Measurements from ENCODE around the gene DNM1.
A peak's percentile ranks its signal among the peaks of the same experiment; 100 is the strongest.

DNM1 gene

DNA sequence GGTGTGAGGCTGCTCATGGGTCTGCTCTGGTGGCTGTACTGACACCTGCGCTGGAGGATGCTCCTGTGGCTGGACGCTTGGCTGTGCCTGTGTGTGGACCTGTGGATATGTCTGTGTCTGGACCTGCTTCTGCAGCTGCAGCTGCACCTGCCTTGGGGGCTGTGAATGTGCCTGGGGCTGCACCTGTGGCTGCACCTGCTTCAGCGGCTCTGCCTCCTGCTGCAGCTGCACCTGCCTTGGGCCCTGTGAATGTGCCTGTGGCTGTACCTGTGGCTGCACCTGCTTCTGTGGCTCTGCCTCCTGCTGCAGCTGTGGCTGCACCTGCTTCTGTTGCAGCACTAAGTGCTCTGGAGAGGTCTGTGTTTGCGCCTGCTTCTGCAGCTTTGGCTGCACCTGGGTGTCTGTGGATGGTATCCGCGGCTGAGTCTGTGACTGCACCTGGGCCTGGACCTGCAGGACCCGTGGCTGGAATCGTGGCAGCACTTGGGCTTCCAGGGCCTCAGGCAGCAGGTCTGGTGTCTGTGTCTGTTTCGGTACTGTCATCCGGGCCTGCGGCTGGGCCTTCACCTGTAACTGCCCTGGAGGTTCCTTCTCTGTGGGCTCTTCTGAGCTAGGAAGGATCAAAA lies 24.3 kb upstream of the DNM1 start:
- no peak for DNase-seq

DNA sequence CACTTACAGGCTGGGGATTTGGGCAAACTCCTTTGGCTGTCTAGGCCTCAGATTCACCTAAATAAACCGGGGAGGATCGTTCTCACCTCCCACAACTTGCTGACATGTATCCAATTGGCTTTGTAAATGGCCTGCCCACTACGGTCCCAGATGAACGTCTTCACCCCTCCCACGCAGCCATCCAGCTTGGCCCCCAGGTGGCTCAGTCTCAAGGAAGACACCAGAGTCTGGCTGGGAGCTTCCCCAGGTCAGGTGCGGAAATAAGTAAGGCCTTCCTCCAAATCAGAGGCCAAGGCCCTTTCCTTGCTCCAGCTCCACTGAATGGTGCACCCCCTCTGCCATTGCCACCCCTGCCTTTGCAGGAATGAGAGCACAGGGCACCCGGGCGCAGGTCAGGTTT lies 23.2 kb upstream of the DNM1 start:
- no peak for DNase-seq

DNA sequence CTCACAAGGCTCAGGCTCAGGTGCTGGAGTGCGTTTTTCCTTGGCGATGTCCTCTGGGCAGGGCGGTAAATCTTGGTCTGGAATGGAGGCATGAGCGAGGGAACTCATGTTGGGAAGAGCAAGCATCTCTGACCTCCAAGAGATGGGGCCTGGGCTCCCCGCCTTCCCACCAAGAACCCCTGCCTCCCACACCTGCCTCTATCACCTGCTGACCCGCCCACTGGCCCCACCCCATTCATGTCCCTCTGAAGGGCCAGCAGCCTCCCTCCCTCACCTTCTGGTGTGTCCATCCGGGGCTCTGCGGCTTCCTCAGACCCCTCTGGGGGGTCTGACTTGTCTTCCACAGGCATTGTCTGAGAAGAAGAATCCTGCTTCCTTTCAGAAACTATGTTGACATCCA lies 22.7 kb upstream of the DNM1 start:
- DNase-seq = no peak

DNA sequence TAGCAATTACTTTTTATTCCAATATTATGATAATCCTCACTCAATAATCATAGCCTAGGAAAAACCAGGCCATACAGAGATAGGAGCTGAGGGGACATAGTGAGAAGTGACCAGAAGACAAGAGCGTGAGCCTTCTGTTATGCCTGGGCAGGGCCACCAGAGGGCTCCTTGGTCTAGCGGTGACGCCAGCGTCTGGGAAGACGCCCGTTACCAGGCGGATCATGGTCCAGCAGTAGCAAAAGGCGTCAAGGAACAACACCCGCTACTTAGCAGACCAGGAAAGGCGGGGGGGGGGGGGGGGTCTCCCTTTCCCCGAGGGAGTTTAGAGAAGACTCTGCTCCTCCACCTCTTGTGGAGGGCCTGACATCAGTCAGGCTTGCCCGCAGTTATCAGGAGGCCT lies 21.7 kb upstream of the DNM1 start:
- peak; percentile 30 for DNase-seq

DNA sequence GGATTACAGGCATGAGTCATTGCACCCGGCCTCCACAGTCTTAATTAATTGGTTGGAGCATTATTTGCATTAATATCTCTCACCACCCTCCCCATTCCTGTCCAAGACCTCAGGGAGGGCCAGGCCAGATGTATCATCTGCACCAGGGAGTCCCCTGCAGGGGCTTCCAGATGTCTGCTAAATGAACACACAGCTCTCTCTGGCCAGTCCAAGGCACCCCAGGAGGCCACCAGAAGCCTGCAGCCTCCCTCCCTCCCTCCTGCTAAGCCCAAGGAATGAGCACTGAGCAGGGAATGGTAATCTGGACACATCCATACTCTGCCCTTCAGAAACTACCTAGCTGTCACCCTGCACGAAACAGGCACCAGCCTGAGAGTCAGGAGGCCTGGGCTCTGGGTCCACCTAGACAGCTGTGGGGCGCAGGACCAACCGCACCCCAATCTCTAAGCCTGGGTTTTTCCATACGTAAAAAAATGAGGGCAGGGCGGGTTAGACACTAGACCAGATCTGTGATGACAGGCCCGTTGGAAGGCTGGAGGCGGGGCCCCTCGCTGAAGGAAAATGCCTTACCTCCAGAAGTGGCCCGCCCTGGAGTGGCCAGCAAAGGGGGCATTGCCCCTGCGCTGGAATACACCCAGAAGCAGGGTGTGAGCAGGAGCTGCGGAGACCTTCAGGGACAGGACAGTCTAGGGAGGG lies 20.1 kb upstream of the DNM1 start:
- DNase-seq = no peak

DNA sequence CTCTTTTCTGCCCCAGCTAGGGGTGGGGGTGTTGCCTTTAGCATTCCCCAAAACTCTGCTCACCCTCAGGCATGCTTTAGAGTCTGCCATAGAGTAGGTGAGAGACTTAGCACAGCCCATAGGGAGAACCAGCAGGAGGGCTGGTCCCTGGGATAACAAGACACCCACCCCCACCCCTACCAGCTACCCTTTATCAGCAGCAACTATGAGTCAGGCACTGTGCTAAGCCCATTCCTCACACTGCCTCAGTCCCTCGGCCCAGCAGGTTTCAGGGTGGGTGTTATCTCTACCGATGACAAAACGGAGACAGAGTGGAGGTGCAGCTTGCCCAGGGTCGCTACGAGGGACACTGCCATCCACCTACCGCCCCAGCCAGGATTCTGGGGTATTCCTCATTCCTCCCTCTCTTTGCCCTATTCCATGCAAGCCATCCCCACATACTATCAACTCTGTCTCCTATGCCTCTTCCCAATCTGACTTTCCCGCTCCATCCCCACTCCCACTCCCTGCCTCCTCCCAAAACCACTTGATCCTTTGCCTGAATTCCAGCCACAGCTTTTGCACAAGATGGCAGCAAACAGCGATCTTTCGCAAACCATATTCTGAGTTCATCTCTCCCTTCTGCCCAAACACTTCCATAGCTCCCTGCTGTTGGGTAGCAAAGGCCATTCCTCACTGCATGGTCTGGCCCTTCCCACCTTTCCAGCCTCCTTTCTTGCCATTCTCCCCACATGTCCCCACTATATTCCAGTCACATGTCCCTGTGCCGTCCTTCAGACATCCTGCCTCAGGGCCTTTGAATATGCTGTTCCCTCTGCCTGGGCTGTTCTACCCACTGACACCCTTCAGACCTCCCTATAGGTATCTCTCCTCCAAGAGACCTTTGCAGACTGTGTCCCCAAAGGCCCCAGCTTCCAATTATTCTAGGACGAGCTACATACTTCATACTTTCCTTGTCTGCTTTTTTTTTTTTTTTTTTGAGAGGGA lies 16.9 kb upstream of the DNM1 start:
- no peak for DNase-seq

DNA sequence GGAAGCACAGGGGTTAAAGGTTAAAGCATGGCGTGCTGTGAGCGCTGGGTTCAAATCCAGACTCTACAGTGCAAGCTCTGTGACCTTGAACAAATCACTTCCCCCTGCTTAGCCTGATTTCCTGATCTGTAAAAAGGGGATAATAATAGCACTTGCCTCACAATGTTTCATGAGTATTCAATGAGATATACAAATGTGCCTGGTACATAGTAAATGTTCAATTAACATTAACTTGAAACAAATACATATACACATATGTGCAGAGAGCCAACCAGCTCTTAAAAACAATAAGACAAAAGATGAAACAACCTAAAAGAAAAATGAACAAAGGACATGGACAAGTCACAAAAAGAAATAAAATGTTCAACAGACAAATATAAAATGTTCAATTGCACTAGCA lies 15.8 kb upstream of the DNM1 start:
- DNase-seq = no peak

DNA sequence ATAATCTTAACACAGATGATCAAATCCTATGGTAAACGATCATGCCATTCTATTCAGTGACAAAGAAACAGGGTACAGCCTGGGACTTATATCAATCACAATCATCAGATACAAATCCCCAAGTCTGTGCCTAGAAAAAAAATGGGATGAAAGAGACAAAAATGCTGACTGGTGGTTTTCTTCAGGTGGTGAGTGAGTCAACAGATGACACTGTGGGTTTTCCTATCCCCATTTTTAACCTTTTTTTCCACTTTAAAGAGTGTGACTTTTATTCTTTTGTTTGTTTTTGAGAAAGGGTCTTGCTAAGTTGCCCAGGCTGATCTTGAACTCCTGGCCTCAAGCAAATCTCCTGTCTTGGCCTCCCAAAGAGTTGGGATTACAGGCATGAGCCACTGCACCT lies 15.0 kb upstream of the DNM1 start:
- DNase-seq = no peak

DNA sequence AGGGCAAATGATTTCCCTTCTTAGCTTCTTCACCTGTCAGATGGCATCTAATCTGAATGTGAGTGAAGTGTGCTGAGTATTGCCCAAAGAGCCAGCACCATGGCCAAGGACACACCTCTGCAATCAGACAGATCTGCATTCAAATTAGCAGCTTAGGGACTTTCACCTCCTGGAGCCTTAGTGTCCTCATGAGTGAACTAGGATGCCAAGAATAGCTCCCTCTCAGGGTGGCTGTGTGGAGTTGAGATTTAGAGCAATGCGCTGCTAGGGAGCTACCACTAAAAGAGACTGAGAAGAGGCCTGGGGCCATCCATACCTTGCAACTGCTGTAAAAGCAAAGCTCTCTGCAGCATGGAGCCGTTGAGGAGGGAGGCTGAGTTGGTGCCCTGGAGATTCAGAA lies 13.2 kb upstream of the DNM1 start:
- DNase-seq = no peak

DNA sequence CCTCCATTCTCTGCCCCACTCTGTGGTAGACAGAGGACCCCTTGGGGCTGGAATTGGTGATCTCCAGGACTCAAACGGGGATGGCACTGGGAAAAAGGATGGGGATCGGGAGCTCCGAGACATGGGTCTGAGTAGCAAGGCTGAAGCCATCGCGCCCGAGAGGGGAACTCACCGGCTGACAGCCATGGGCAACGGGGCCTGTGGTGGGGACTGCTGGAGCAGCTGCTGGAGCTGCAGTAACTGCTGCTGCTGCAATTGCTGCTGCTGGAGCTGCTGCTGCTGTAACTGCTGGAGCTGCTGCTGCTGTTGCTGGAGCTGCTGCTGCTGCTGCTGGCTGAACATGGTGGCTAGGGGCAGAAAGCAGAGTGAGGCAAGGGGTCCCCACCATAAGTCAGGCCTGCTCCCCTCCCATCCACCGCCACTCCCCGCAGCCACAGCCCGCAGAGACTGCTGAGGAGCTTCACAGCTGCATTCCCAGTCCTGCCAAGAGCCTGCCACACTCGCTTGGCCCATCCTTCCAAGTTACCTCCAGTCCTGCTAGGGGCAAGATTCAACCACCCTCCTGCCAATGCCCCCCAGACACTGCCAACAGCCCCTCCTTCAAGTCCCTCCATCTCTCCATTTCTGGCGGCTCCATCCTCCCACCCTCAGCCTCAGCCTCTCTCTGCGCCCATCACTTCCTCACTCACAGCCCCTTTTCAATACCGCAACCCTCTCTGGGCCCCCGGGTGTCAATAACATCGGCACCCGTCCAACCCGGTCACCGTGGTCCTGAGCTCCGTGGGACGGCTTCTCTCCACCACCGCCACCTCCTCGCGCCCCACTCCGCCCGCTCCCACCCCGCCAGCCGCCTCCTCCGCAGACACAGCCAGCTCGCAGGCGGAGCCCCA lies 12.4 kb upstream of the DNM1 start:
- peak; percentile 25 for DNase-seq

DNA sequence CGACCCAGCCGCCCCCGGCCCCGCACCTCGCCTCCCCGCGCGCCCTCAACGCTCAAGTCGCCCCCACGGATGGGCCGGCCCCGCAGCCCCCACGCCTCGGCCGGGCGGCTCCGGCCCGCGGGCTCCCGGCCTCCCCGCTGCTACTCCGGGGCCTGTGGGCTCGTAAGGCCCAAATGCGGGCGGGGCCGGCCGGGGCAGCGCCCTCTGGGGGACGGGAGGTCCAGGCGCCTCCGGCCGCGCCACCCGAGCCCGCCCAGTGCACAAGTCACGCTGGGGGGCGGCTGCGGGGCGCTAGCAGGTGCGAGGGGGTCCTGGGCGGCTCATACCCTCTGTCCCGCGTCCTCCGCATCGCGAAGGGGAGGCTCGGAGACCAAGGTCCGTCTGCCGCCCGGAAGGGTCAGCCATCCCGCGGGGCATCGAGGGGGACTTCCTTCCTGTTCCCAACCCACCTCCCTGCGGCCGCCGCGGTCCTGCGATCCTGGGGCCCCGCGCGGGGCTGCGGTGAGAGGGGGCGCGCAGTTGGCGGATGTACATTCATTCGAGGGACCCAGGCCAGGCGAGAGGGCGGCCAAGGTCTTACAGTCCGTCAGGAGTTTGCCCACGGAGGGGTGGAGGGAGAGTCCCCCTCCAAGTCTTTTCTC lies 11.7 kb upstream of the DNM1 start, which contains the start of gene CIZ1:
CIZ1 (minus strand) TSS at position 167 of the 641 bp plus-strand sequence. CDS start 715 bp downstream, outside the sequence.
- DNase-seq = peak; percentile 84

DNA sequence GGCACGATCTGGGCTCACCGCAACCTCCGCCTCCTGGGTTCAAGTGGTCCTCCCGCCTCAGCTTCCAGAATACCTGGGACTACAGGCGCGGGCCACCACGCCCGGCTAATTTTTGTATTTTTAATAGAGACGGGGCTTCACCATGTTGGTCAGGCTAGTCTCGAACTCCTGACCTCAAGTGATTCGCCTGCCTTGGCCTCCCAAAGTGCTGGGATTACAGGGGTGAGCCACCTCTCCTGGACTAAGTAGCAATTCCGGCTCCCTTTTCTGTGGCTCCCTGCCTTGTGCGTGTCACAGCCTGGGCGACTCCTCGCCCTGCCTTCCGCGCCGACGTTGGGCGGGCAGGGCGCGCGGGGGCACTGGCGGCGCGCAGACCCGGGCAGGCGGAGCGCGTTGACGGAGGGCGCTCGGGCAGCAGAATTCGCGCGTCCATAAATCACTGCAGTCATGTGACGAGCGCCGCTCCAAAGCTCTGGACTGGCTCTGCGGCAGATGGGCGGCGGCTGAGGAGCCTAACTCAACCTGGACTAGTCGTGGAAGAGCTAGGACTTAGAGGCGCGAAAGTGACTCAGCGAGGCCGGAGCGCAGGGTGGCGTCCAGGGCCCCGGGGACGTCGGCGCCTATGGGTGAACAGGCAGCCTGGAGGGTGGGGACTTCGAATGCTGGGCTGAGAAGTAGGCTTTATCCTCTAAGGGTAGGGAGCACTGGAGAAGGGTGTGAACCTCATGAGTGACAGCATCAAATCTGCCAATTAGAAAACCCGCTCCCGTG lies 10.4 kb upstream of the DNM1 start:
- DNase-seq = peak; percentile 89

DNA sequence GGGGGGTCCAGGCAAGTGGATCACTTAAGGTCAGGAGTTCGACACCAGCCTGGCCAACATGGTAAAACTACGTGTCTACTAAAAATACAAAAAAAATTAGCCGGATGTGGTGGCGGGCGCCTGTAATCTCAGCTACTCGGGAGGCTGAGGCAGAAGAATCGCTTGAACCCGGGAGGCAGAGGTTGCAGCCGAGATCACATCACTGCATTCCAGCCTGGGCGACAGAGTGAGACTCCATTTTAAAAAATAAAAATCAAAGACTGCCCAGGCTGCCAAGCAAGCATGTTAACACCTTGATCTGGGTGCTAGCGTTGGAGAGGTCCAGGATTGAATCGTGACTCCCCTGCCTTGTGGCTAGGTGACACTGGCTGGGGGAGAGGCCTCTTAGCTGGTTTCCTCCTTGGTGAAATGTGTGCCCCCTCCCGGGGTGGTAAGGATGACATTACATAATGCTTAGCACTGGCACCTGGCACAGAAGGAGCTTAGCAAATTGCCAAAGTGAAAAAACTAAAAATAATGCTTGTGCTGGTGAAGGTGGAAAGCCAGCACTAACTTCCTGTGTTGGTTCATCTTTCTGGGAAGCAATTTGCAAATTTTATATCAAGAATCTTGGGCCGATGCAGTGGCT lies 9.6 kb upstream of the DNM1 start:
- DNase-seq = no peak

DNA sequence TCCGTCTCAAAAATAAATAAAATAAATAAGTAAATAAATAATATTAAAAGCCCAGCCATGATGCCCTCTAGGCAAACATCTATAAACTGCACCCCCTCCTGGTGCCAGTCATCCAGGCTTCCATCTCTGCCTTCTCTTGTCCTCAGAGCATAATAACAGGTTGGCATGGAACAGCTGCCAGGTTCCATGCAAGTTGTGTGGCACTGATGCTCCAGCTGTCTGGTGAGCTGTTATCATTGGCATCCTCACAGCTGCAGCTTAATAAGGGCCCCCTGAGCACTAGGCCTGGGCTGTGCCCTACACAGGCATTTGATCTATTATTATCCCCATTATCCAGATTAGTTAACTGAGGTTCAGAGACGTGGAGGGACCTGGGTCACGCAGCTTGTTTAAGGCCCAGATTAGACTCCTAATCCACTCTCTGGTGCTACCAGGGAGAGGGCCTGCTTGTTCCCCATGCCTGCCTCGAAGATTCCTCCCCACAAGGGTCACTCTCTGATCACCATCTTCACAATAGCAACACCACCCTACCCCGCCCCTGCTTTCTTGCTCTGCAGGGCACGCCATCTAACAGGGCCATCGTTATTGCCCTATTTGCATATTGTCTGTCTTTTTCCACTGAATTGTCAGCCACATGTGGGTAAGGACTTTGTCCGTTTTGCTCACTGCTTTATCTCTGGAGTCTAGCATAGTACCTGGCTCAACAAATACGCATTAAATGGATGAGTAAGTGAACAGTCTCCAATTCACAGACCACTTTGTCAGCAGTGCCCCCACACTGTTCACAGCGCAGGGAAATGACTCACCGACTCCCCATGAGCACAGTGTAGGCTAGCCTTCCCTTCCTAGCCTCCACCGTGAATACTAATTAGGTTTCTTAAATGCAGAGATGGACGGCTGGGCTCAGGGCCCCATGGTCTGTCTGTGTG lies 1.5 kb upstream of the DNM1 start:
- no peak for DNase-seq

DNA sequence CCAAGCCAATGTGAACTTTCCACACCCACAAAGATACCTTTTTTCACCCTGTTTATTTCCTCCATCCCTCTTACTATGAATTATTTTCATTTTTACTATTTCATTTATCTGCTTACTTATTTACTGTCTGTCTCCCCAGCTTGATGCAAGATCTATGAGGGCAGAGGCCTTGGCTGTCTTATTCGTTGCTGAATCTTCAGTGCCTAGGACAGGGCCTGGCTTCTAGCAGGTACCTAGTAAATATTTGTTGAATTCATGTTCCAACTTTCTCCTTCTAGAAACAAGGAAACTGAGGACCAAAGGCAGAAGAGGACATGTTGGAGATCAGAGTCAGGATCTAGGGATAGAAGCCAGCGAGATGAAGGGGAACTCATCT lies 543 bp upstream of the DNM1 start:
- DNase-seq = no peak

DNA sequence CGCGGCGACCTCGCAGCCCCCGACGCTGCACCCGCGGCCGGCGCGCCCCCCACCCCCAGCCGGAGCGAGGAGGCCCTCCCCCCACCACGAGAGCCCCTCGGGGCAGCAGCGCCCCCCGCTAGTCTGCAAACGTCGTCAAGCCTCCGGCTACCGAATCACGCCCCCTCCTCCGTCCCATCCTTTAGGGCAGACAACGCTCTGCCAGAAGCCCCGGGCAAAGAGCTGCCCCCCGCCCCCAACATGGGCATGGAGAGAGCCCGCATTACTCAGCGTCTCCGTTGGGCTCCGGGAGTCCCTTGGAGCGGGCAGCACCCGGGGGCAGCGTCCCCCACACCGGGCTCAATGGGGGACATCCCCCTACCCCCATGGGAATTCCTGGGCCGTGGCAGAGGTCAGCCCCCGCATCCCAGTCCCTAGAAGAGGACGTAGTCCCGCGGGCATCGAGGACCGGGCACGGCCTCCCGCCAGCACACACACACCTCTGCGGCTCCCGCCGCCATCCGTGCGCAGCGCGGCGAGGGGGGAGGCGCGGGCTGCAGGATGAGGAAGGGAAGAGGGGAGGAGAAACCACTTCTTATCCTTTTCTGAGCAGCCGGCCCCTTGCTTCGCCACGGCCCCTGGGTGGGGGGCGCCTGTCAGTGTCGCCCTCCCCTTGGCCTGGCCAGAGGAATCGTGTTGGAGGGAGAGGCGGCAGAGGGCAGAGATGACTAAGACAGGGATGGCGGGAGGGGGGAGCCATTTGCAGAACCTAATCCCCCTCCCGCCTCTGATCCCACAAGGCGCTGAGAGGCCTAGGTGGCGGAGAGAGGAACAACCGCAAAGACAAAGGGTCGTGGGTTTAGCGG lies 750 bp downstream of the DNM1 start:
- peak; percentile 32 for DNase-seq

DNA sequence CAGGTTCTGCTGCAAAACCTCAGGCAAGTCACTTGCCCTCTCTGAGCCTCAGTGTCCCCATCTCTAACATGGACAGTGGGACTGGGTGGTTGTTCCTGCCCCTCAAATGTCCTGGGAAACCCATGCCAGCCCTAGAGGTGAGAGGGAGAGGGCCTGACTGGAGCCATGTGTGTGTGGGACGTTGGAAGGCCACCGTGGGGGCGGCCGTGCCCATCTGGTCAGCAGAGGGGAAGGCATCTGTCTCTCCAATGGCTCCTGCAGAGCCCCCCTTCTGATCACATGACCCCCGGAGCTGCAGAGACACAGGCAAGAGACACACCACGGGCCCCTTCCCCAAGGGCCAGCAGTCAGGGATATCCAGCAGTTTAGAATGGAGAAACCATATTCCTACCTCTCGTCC lies 1.7 kb downstream of the DNM1 start:
- no peak for DNase-seq

DNA sequence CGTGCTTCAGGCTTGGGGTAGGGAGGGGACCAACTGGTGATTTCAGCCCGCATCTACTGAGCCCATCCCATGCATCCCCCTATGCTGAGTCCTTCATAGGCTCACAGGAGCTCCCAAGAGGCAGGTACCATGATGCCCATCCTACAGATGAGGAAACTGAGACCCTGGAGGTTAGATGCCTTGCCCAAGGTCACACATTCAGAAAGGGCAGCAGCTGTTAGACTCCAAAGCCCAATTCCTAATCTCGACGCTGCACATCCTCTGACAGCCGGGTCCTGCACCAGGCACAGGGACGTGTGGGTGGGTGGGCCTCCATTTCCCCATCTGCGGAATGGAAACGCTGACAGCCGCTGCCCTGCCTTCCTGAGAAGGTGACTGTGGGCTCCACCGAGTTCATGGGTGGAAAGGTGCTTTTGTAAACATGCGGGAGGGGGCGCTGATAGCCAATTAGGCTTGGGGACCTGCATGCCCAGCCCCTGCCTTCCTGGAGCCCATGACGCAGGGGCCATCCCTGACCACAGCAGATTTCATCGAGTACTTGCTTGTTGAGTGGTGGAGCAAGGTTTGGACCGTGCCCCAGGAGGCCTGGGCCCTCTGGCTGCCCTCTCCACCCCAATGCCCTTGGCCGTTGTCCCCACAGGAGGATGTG lies 2.2 kb downstream of the DNM1 start:
- no peak for DNase-seq

Data from hematopoietic multipotent progenitor cell treated with erythropoietin and hydrocortisone succinate and interleukin-3 and kit ligand, for 6 days (in vitro differentiated cells).